Vagina (tissue), 2 donors: ENCODE data around the gene DNAAF5. TPM values are rescaled to one million over a fixed set of nuclear protein-coding genes. Genes with fewer than 3 reads are reported as not detected.

Experiments used
- DNase-seq, 2 donors: peaks; one replicate each; pipeline ENCODE4 v3.0.0-alpha.2; 2017; ENCODE audit errors: extremely low spot score in 2 of 2
- H3K27ac ChIP-seq: fragments of 200-600 bp; sonication (generic); one replicate; pipeline ENCODE4 v1.5.1; 2019
- H3K27me3 ChIP-seq: fragments of 200-600 bp; sonication (generic); one replicate; pipeline ENCODE4 v1.5.1; 2019
- H3K36me3 ChIP-seq, 2 donors: fragments of 200-600 bp; sonication (generic); one replicate each; pipeline ENCODE4 v1.5.1; 2017 to 2019
- H3K4me1 ChIP-seq: fragments of 200-600 bp; sonication (generic); one replicate; pipeline ENCODE4 v1.5.1; 2019
- H3K4me3 ChIP-seq, 2 donors: fragments of 200-600 bp; sonication (generic); 1 replicate in 1 of 2; 2 replicates in 1 of 2; pipeline ENCODE4 v1.5.1; 2016 to 2019
- H3K9me3 ChIP-seq: fragments of 200-600 bp; sonication (generic); one replicate; pipeline ENCODE4 v1.5.1; 2019
- POLR2A ChIP-seq, 2 donors: fragments of 450-650 bp; IDR thresholded peaks; one replicate each; pipeline ENCODE4 v1.6.1; 2017; ENCODE audit warnings: antibody characterized with exemption in 2 of 2, mild to moderate bottlenecking in 2 of 2, moderate library complexity in 2 of 2
- POLR2AphosphoS5 ChIP-seq, 2 donors: sonication (generic); formaldehyde crosslinking; IDR thresholded peaks; one replicate each; pipeline ENCODE4 v1.9.0; 2017; ENCODE audit warnings: antibody characterized with exemption in 2 of 2, mild to moderate bottlenecking in 2 of 2, low read depth in 1 of 2; ENCODE audit not compliant: insufficient read depth in 1 of 2
- intact Hi-C: fragments of 100-400 bp; cut with DNase I; formaldehyde crosslinking; loops from one replicate; pipeline ENCODE4 v1.15.1; 2023
- total RNA-seq: library from RNA; depleted of rRNA; stranded (reverse); fragments of >200 nt; gene quantifications from one replicate; pipeline ENCODE4 v1.2.3, GENCODE V29; 2016
- TF ChIP-seq, protein P1 (sequence below), 3 experiments: fragments of 450-650 bp in 2 of 3; fragments of 200-600 bp in 1 of 3; sonication (generic) in 1 of 3; IDR thresholded peaks; one replicate each; pipeline ENCODE4 v1.5.1; 2017 to 2019; ENCODE audit warnings: antibody characterized with exemption in 3 of 3, mild to moderate bottlenecking in 2 of 3, moderate library complexity in 2 of 3

The DNAAF5 gene
- total RNA-seq, 1 donor from 2014 or later: 29.7 TPM

DNA sequence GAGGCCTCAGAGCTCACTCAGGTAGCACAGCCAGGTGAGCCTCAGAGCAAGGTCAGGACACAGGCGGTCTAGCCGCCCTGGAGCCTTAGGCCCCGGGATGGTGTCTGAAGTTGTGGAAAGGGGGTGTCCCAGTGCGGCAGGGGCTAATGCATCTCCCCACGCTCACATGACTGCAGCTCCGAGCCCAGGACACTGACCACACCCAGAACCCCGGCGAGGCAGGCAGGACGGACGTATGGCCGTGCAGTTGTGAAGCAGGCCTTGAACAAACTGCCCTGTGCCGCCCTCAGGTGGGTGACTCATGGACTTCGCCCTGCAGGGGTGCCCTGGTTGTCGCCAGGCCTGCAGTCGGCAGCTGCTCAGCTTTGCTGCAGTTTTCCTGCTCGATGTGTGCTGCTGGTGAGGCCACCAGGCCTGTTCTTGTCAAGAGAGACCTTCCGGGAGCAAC lies 5.6 kb downstream of the DNAAF5 start:
- DNase-seq: no peak
- peaks cover 0 to 43% of the 10 kb centered on the region in 2 donors for H3K36me3 ChIP-seq
- TF ChIP-seq POLR2AphosphoS5 (IDR thresholded peaks at IDR 0.05; ENCODE audit: insufficient read depth in 1 of 2, low read depth in 1 of 2) (no peak), POLR2A (IDR thresholded peaks at IDR 0.05) (no peak)
- TF ChIP-seq, protein P1, sequence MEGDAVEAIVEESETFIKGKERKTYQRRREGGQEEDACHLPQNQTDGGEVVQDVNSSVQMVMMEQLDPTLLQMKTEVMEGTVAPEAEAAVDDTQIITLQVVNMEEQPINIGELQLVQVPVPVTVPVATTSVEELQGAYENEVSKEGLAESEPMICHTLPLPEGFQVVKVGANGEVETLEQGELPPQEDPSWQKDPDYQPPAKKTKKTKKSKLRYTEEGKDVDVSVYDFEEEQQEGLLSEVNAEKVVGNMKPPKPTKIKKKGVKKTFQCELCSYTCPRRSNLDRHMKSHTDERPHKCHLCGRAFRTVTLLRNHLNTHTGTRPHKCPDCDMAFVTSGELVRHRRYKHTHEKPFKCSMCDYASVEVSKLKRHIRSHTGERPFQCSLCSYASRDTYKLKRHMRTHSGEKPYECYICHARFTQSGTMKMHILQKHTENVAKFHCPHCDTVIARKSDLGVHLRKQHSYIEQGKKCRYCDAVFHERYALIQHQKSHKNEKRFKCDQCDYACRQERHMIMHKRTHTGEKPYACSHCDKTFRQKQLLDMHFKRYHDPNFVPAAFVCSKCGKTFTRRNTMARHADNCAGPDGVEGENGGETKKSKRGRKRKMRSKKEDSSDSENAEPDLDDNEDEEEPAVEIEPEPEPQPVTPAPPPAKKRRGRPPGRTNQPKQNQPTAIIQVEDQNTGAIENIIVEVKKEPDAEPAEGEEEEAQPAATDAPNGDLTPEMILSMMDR (IDR thresholded peaks at IDR 0.05): no peak

DNA sequence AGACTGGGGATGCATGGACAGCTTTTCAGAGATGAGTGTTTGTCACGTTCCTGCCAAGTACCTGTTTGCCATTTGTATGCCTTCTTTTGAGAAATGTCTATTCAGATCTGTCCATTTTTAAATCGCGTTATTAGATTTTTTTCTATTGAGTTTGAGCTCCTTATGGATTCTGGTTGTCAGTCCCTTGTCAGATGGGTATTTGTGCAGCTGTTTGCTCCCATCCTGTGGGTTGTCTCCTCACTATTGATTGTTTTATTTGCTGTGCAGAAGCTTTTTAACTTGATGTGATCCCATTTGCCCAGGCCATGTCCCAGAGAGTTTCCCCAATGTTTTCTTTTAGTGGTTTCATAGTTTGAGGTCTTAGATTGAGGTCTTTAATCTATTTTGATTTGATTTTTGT lies 6.1 kb downstream of the DNAAF5 start:
- Histone ChIP-seq H3K4me3 (no peak overlapping the region), H3K4me1 (peaks cover 20% of the 10 kb centered on the region), H3K27me3 (no peaks in the 10 kb centered on the region), H3K36me3 (peaks cover 0 to 43% of the 10 kb centered on the region in 2 donors), H3K9me3 (peaks cover 11% of the 10 kb centered on the region), H3K27ac (no peak overlapping the region)
- TF ChIP-seq POLR2A (IDR thresholded peaks at IDR 0.05) (no peak), POLR2AphosphoS5 (IDR thresholded peaks at IDR 0.05; ENCODE audit: insufficient read depth in 1 of 2, low read depth in 1 of 2) (no peak)
- TF ChIP-seq, protein P1 (IDR thresholded peaks at IDR 0.05): no peak
- intact Hi-C loops: no loop called here
- no peak for DNase-seq

More for the DNA sequence above, 5.6 kb downstream of the DNAAF5 start:
- Histone ChIP-seq H3K4me3 (no peak overlapping the region), H3K27me3 (no peaks in the 10 kb centered on the region), H3K9me3 (peaks cover 11% of the 10 kb centered on the region), H3K27ac (no peak overlapping the region), H3K4me1 (peaks cover 23% of the 10 kb centered on the region)
- intact Hi-C loops: no loop called here

DNA sequence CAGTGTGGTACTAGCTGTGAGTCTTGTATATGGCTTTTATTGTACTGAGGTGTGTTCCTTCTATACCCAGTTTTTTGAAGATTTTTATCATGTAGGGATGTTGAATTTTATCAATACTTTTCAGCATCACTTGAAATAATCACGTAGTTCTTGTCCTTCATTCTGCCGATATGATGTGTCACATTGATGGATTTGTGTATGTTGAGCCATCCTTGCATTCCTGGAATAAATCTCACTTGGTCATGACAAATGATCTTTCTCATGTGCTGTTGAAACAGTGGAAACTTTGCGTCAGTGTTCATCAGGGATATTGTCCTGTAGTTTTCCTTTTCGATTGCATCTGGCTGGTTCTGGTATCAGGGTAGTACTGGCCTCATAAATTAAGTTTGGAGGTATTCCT lies 7.7 kb downstream of the DNAAF5 start:
- H3K27me3 ChIP-seq: no peaks in the 10 kb centered on the region
- peaks cover 11% of the 10 kb centered on the region for H3K9me3 ChIP-seq
- H3K27ac ChIP-seq: no peak overlapping the region
- intact Hi-C loops: loop anchor here (1.0 kb wide), 1 partner anchor 45 kb away; no protein-coding TSS in a partner anchor
- no peak overlapping the region for H3K4me3 ChIP-seq
- peaks cover 0 to 40% of the 10 kb centered on the region in 2 donors for H3K36me3 ChIP-seq
- TF ChIP-seq POLR2A (IDR thresholded peaks at IDR 0.05): no peak
- TF ChIP-seq POLR2AphosphoS5 (IDR thresholded peaks at IDR 0.05; ENCODE audit: insufficient read depth in 1 of 2, low read depth in 1 of 2): no peak
- TF ChIP-seq, protein P1 (IDR thresholded peaks at IDR 0.05): no peak
- peaks cover 8% of the 10 kb centered on the region for H3K4me1 ChIP-seq
- no peak for DNase-seq

DNA sequence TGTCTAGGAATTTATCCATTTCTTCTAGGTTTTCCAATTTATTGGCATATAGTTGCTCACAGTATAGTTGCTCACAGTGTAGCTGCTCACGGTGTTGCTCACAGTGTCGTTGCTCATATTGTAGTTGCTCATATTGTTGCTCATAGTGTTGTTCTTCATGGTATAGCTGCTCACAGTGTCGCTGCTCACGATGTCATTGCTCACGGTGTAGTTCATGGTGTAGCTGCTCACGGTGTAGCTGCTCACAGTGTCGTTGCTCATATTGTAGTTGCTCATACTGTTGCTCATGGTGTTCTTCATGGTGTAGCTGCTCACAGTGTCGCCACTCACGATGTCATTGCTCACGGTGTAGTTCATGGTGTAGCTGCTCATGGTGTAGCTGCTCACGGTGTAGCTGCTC lies 8.3 kb downstream of the DNAAF5 start:
- Histone ChIP-seq H3K4me3 (no peak overlapping the region), H3K27me3 (no peaks in the 10 kb centered on the region), H3K27ac (no peak overlapping the region), H3K9me3 (peaks cover 11% of the 10 kb centered on the region), H3K36me3 (peaks cover 0 to 36% of the 10 kb centered on the region in 2 donors), H3K4me1 (peaks cover 8% of the 10 kb centered on the region)
- TF ChIP-seq, protein P1 (IDR thresholded peaks at IDR 0.05): no peak
- no peak for TF ChIP-seq POLR2AphosphoS5 (IDR thresholded peaks at IDR 0.05; ENCODE audit: insufficient read depth in 1 of 2, low read depth in 1 of 2)
- TF ChIP-seq POLR2A (IDR thresholded peaks at IDR 0.05): no peak
- DNase-seq: no peak
- intact Hi-C loops: loop anchor here (1.0 kb wide), 1 partner anchor 46 kb away; no protein-coding TSS in a partner anchor

DNA sequence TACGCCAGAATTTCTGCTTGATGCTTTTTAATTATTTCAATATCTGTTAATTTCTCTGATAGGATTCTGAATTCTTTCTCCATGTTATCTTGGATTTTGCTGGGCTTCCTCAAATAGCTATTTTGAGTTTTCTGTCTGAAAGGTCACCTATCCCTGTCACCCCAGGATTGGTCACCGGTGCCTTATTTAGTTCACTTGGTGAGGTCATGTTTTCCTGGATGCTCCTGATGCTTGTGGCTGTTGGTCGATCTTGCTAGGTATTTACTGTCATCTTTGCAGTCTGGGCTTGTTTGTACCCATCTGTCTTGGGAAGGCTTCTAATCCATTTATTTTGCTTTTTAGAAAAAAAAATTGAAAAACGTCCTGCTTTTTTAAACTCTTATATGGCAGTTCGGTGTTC lies 11.7 kb downstream of the DNAAF5 start:
- intact Hi-C loops: no loop called here
- Histone ChIP-seq H3K4me1 (no peaks in the 10 kb centered on the region), H3K36me3 (peaks cover 0 to 31% of the 10 kb centered on the region in 2 donors), H3K4me3 (no peak overlapping the region), H3K9me3 (peaks cover 11% of the 10 kb centered on the region), H3K27ac (no peak overlapping the region), H3K27me3 (no peaks in the 10 kb centered on the region)
- DNase-seq: no peak
- TF ChIP-seq POLR2A (IDR thresholded peaks at IDR 0.05) (no peak), POLR2AphosphoS5 (IDR thresholded peaks at IDR 0.05; ENCODE audit: insufficient read depth in 1 of 2, low read depth in 1 of 2) (no peak)
- TF ChIP-seq, protein P1 (IDR thresholded peaks at IDR 0.05): no peak
